Transverse colon (tissue), 4 donors: Measurements from ENCODE around the gene LY86. TPM values are rescaled to one million over a fixed set of nuclear protein-coding genes. Genes with fewer than 3 reads are reported as not detected.

Experiments used
- DNase-seq: peaks from one replicate; pipeline ENCODE4 v3.0.0-alpha.2; 2019
- H3K27ac ChIP-seq, 4 donors: fragments of 200-600 bp; sonication (generic); 2 replicates each; pipeline ENCODE4 v1.5.1; 2016 to 2018; ENCODE audit warnings: inconsistent platforms in 4 of 4
- H3K27me3 ChIP-seq: fragments of 200-600 bp; sonication (generic); 2 replicates; pipeline ENCODE4 v1.5.1; 2017; ENCODE audit warnings: inconsistent platforms
- H3K36me3 ChIP-seq, 4 donors: fragments of 200-600 bp; sonication (generic); 2 replicates each; pipeline ENCODE4 v1.5.1; 2017 to 2019; ENCODE audit warnings: inconsistent platforms in 4 of 4
- H3K4me1 ChIP-seq, 4 donors: fragments of 200-600 bp; sonication (generic); 2 replicates each; pipeline ENCODE4 v1.5.1; 2017 to 2020; ENCODE audit warnings: inconsistent platforms in 4 of 4
- H3K4me3 ChIP-seq, 4 donors: fragments of 200-600 bp; sonication (generic); 1 replicate in 1 of 4; 2 replicates in 3 of 4; pipeline versions ENCODE4 v1.5.1 to v1.6.1; 2017 to 2019; ENCODE audit warnings: inconsistent platforms in 4 of 4
- H3K9me3 ChIP-seq, 2 donors: fragments of 200-600 bp; sonication (generic); 2 replicates each; pipeline ENCODE4 v1.5.1; 2017 to 2019; ENCODE audit warnings: inconsistent platforms in 2 of 2
- EP300 ChIP-seq: sonication (generic); formaldehyde crosslinking; IDR thresholded peaks from one replicate; pipeline ENCODE4 v1.6.1; 2017; ENCODE audit warnings: antibody characterized with exemption, low read depth
- POLR2A ChIP-seq: fragments of 450-650 bp; IDR thresholded peaks from one replicate; pipeline ENCODE4 v1.6.1; 2016; ENCODE audit warnings: antibody characterized with exemption, mild to moderate bottlenecking, moderate library complexity
- POLR2AphosphoS5 ChIP-seq, 3 donors: sonication (generic); formaldehyde crosslinking; IDR thresholded peaks; one replicate each; pipeline ENCODE4 v1.6.1; 2016; ENCODE audit warnings: antibody characterized with exemption in 3 of 3
- WGBS, 2 donors: methylation state at CpG; one replicate each; pipeline ENCODE4 v1.1.5; 2018; ENCODE audit warnings: low coverage in 1 of 2; 5-methylcytosine and 5-hydroxymethylcytosine counted together
- in situ Hi-C, 4 donors: fragments of 200-750 bp; cut with MboI; loops; one replicate each; pipeline versions ENCODE4 v1.15.0 to v1.15.1; 2017; ENCODE audit warnings: low sequenced_read_pairs in 3 of 4, low pct_ligation_motif_present in 1 of 4, low pct_unique_long_range_greater_than_20kb in 1 of 4
- intact Hi-C: fragments of 100-400 bp; cut with DNase I; formaldehyde crosslinking; loops from one replicate; pipeline ENCODE4 v1.15.1; 2023; ENCODE audit warnings: low total_unique reads
- total RNA-seq, 4 donors: library from RNA; depleted of rRNA; stranded (reverse); fragments of >200 nt; gene quantifications; one replicate each; pipeline ENCODE4 v1.1.0, GENCODE V29; 2016
- TF ChIP-seq, protein P1 (sequence below), 5 experiments: fragments of 200-600 bp in 3 of 5; fragments of 450-650 bp in 2 of 5; sonication (generic) in 3 of 5; IDR thresholded peaks; 1 replicate in 2 of 5; 2 replicates in 3 of 5; pipeline ENCODE4 v1.5.1; 2016 to 2017; ENCODE audit warnings: antibody characterized with exemption in 5 of 5, inconsistent platforms in 3 of 5, mild to moderate bottlenecking in 2 of 5, moderate library complexity in 1 of 5

The LY86 gene
- total RNA-seq, 4 donors from 2014 or later, result 10.0 TPM; not detected in 3

DNA sequence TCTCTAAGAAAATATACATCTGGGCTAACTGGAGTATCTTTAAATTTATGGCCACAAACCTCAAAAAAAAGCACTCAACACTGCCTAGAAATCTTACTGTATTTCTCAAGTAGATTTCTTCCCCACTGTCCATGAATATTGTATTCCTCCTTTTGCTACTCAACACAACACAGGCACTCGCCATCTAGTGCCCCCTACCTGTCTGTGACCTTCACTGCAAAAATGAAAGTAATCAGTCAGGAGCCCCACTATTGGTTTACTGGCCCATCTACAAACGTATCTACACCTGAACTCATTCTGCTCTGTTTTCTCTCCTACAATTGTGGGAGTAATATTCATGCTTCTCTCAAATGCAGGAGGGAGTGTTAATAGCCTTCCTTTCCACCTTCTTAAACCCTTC, 58.3 kb downstream of the LY86 start:
- Histone ChIP-seq H3K27ac (no peak overlapping the region), H3K27me3 (peaks cover 3% of the 10 kb centered on the region), H3K4me1 (no peaks in the 10 kb centered on the region), H3K36me3 (no peaks in the 10 kb centered on the region), H3K9me3 (no peaks in the 10 kb centered on the region), H3K4me3 (no peak overlapping the region)
- no peak for TF ChIP-seq POLR2AphosphoS5 (IDR thresholded peaks at IDR 0.05)
- TF ChIP-seq EP300, result no peak
- TF ChIP-seq, protein P1, sequence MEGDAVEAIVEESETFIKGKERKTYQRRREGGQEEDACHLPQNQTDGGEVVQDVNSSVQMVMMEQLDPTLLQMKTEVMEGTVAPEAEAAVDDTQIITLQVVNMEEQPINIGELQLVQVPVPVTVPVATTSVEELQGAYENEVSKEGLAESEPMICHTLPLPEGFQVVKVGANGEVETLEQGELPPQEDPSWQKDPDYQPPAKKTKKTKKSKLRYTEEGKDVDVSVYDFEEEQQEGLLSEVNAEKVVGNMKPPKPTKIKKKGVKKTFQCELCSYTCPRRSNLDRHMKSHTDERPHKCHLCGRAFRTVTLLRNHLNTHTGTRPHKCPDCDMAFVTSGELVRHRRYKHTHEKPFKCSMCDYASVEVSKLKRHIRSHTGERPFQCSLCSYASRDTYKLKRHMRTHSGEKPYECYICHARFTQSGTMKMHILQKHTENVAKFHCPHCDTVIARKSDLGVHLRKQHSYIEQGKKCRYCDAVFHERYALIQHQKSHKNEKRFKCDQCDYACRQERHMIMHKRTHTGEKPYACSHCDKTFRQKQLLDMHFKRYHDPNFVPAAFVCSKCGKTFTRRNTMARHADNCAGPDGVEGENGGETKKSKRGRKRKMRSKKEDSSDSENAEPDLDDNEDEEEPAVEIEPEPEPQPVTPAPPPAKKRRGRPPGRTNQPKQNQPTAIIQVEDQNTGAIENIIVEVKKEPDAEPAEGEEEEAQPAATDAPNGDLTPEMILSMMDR (IDR thresholded peaks at IDR 0.05), result no peak
- TF ChIP-seq POLR2A, result no peak
- in situ Hi-C loops (no loop called here), intact Hi-C loops (no loop called here)
- 52 to 80% methylated on average over 1 to 2 of the region's 2 CpGs for WGBS, 2 donors
- no peak for DNase-seq

DNA sequence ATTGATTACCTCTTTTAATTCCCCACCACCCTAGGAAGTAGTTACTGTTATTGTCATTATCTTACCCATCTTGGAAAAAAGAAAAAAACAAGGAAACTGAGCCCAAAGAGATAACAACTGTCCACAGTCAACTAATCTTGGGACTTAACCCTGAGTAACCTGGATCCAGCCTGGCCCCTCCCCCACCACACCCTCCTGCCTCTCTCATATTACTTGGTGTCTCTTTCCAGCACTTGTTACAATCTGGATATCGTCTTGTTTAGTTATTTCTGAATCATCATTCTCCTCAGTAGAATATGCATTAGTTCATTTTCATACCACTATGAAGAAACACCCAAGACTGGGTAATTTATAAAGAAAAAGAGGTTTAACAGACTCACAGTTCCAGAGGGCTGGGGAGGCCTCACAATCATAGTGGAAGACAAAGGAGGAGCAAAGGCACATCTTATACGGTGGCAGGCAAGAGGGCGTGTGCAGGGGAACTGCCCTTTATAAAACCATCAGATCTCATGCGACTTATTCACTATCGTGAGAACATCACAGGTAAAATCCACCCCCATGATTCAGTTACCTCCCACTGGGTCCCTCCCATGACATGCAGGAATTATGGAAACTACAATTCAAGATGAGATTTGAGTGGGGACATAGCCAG, 60.3 kb downstream of the LY86 start:
- 91 to 100% methylated on average over 1 to 5 of the region's 5 CpGs for WGBS, 2 donors

DNA sequence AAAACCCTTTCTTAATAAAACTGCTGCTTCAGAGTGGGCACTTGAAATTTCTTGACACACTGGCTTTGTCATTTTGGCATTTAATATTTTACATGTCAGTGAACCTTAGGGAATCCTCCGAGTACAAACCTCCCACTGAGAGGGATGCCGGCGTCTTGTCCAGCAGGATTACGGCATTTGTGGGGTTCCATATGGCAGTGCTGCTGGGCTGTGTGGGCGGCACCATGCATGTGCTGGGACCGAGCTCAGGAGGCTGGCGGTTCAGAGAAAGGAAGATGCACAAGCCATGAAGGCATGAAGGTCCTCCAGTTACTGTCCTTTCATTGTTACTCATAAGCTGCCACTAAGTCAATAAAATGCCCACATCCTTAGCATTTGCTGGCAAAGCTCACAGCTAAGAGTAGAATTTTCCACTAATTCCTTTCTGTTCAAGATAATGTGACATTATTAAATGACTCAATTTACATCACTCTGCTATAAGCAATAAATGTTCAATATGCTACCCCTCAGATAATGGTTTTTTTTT, 61.4 kb downstream of the LY86 start:
- intact Hi-C loops (no loop called here), in situ Hi-C loops (loop anchor here in 1 of 4 donors (25.0 kb wide), 1 partner anchor 962 kb away; no protein-coding TSS in a partner anchor)
- peaks cover 3% of the 10 kb centered on the region for H3K27me3 ChIP-seq
- H3K9me3 ChIP-seq, result no peaks in the 10 kb centered on the region
- no peak for DNase-seq
- 67 to 91% methylated on average over 1 to 7 of the region's 7 CpGs for WGBS, 2 donors
- no peak overlapping the region for H3K4me3 ChIP-seq
- H3K36me3 ChIP-seq, result no peaks in the 10 kb centered on the region
- H3K4me1 ChIP-seq, result no peaks in the 10 kb centered on the region
- no peak overlapping the region for H3K27ac ChIP-seq
- TF ChIP-seq POLR2A (no peak), EP300 (no peak), POLR2AphosphoS5 (IDR thresholded peaks at IDR 0.05) (no peak)
- TF ChIP-seq, protein P1 (IDR thresholded peaks at IDR 0.05), result no peak

More for the DNA sequence above, 60.3 kb downstream of the LY86 start:
- H3K27me3 ChIP-seq, result peaks cover 3% of the 10 kb centered on the region
- H3K4me1 ChIP-seq, result no peaks in the 10 kb centered on the region
- H3K4me3 ChIP-seq, result no peak overlapping the region
- intact Hi-C loops, result no loop called here
- in situ Hi-C loops, result no loop called here
- H3K9me3 ChIP-seq, result no peaks in the 10 kb centered on the region
- no peak for DNase-seq
- H3K36me3 ChIP-seq, result no peaks in the 10 kb centered on the region
- H3K27ac ChIP-seq, result no peak overlapping the region
- no peak for TF ChIP-seq POLR2AphosphoS5 (IDR thresholded peaks at IDR 0.05)
- TF ChIP-seq, protein P1 (IDR thresholded peaks at IDR 0.05), result no peak
- no peak for TF ChIP-seq EP300
- TF ChIP-seq POLR2A, result no peak

DNA sequence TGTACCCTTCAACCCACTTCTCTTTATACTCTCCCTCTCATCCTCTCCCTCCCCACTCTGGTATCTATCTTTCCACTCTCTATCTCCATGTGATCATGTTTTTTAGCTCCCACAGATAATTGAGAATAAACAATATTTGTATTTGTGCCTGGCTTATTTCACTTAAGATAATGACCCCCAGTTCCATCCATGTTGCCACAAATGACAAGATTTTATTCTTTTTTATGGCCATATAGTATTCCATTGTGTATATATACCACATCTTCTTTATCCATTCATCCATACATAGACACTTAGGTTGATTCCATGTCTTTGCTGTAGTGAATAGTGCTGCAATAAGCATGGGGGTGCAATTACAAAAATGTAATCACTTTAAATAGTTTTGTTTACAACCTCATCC, 62.3 kb downstream of the LY86 start:
- no peaks in the 10 kb centered on the region for H3K4me1 ChIP-seq
- TF ChIP-seq POLR2AphosphoS5 (IDR thresholded peaks at IDR 0.05), result no peak
- in situ Hi-C loops, result loop anchor here in 1 of 4 donors (25.0 kb wide), 1 partner anchor 961 kb away; no protein-coding TSS in a partner anchor

DNA sequence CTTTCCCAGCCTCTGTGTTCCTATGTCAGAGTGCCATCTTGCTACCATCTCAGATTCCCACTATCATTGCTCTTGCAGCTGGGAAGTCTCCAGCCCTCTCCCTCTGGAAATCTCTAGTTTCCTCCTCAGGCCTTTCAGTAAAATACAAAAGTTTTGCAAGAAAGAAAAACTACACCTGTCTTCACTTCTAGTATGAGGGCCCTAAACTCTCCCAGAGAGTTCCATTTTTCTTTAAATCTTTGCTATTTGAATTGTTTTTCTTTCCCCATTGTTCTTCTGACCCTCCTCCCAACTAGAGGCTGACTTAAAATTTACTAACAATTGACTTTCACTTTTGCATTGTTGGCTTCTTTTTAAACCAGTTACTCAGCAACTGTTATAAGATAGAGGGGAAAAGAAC, 62.8 kb downstream of the LY86 start:
- no peaks in the 10 kb centered on the region for H3K9me3 ChIP-seq
- H3K36me3 ChIP-seq, result no peaks in the 10 kb centered on the region
- no peak overlapping the region for H3K4me3 ChIP-seq
- TF ChIP-seq POLR2A (no peak), POLR2AphosphoS5 (IDR thresholded peaks at IDR 0.05) (no peak)
- no peaks in the 10 kb centered on the region for H3K4me1 ChIP-seq
- in situ Hi-C loops (loop anchor here in 1 of 4 donors (25.0 kb wide), 1 partner anchor 961 kb away; no protein-coding TSS in a partner anchor), intact Hi-C loops (no loop called here)
- H3K27me3 ChIP-seq, result no peaks in the 10 kb centered on the region
- H3K27ac ChIP-seq, result no peak overlapping the region
- no peak for DNase-seq

More for the DNA sequence above, 62.3 kb downstream of the LY86 start:
- no peaks in the 10 kb centered on the region for H3K9me3 ChIP-seq
- H3K4me3 ChIP-seq, result no peak overlapping the region
- H3K27ac ChIP-seq, result no peak overlapping the region
- peaks cover 3% of the 10 kb centered on the region for H3K27me3 ChIP-seq
- H3K36me3 ChIP-seq, result no peaks in the 10 kb centered on the region
- intact Hi-C loops, result no loop called here
- no peak for DNase-seq
